HCT116 (cell line): Measurements from ENCODE around the gene RYR2. TPM values are rescaled to one million over a fixed set of nuclear protein-coding genes. Genes with fewer than 3 reads are reported as not detected.

Experiments
- ATAC-seq: fragments of 200-7000 bp; cut with Tn5 transposase; 2 replicates; pipeline ENCODE4 v1.9.1; 2020; ENCODE audit warnings: mild to moderate bottlenecking, moderate library complexity
- BruUV-seq: library from RNA; stranded (reverse); fragments of 400-500 nt; replicated peaks from 2 replicates; lab custom pipeline; 2021; lab: Mats Ljungman, UMichigan
- CTCF ChIA-PET: fragments of 300-600 bp; sonication (Branson Sonifier 250); formaldehyde crosslinking; loops from one replicate; lab custom pipeline; 2021; ENCODE audit warnings: antibody characterized with exemption; lab: Charles Lee
- POLR2A ChIA-PET: fragments of 300-600, 350-600 bp; sonication (Branson Sonifier 250); formaldehyde crosslinking; loops from one replicate; lab custom pipeline; 2021; ENCODE audit warnings: antibody characterized with exemption; lab: Charles Lee
- RAD21 ChIA-PET, 2 experiments: fragments of 300-600 bp; sonication (Branson Sonifier 250); formaldehyde crosslinking; loops; one replicate each; lab custom pipeline; 2023; ENCODE audit warnings: low total read pairs in 2 of 2; ENCODE audit not compliant: uncharacterized antibody in 2 of 2, unreplicated experiment in 2 of 2, low non-redundant PET in 1 of 2; lab: Charles Lee
- DNase-seq: peaks from one replicate; pipeline ENCODE4 v3.0.0-alpha.2; 2010; ENCODE audit warnings: low read depth, low spot score
- H2AFZ ChIP-seq: fragments of 200-600 bp; shearing (Covaris generic), sonication (generic); 2 replicates; pipeline ENCODE4 v1.6.1; 2017; ENCODE audit warnings: low read depth, mixed run types, mixed read lengths, antibody characterized with exemption, low read length; ENCODE audit not compliant: poor library complexity, severe bottlenecking
- H3K27ac ChIP-seq: 2 replicates; pipeline ENCODE4 v1.5.1; 2012; ENCODE audit warnings: low read depth, low read length
- H3K27me3 ChIP-seq: fragments of 200-600 bp; sonication (generic); 2 replicates; pipeline ENCODE4 v1.6.1; 2016; ENCODE audit warnings: mixed run types, low read length, mixed read lengths; ENCODE audit not compliant: insufficient read depth
- H3K36me3 ChIP-seq, 2 experiments: fragments of 200-500 bp in 1 of 2; fragments of 200-600 bp in 1 of 2; sonication (Bioruptor generic) in 1 of 2; sonication (generic) in 1 of 2; 2 replicates each; pipeline versions ENCODE4 v1.5.1 to v1.6.1; 2014 to 2016; ENCODE audit warnings: low read length in 2 of 2, inconsistent platforms in 1 of 2, mixed read lengths in 1 of 2, mixed run types in 1 of 2; ENCODE audit not compliant: insufficient read depth in 2 of 2, control insufficient read depth in 1 of 2
- H3K4me1 ChIP-seq, 2 experiments: fragments of 200-600 bp in 1 of 2; sonication (generic) in 1 of 2; 2 replicates each; pipeline versions ENCODE4 v1.5.1 to v1.6.1; 2012 to 2017; ENCODE audit warnings: low read length in 2 of 2, inconsistent platforms in 1 of 2, mild to moderate bottlenecking in 1 of 2, mixed read lengths in 1 of 2, mixed run types in 1 of 2, moderate library complexity in 1 of 2; ENCODE audit not compliant: insufficient read depth in 2 of 2, control insufficient read depth in 1 of 2
- H3K4me2 ChIP-seq: fragments of 200-600 bp; sonication (generic); 2 replicates; pipeline ENCODE4 v1.6.1; 2017; ENCODE audit warnings: mixed run types, low read length, mixed read lengths
- H3K4me3 ChIP-seq, 2 experiments: fragments of 200-600 bp in 1 of 2; sonication (generic) in 1 of 2; replicated peaks in 1 of 2; 2 replicates each; pipeline ENCODE4 v1.5.1; 2011 to 2016; ENCODE audit warnings: low read length in 2 of 2, control low read depth in 1 of 2, low read depth in 1 of 2, mild to moderate bottlenecking in 1 of 2, mixed read lengths in 1 of 2, mixed run types in 1 of 2
- H3K79me2 ChIP-seq: fragments of 200-600 bp; sonication (generic); 2 replicates; pipeline ENCODE4 v1.6.1; 2017; ENCODE audit warnings: mild to moderate bottlenecking, mixed run types, low read length, moderate library complexity, mixed read lengths; ENCODE audit not compliant: insufficient read depth
- H3K9ac ChIP-seq: fragments of 200-600 bp; sonication (generic); 2 replicates; pipeline ENCODE4 v1.6.1; 2016; ENCODE audit warnings: low read length, mixed read lengths
- H3K9me2 ChIP-seq: fragments of 200-600 bp; sonication (generic), shearing (Covaris generic); 2 replicates; pipeline ENCODE4 v1.6.1; 2017; ENCODE audit warnings: mixed run types, mild to moderate bottlenecking, moderate library complexity; ENCODE audit not compliant: insufficient read depth
- H3K9me3 ChIP-seq, 2 experiments: fragments of 200-500 bp in 1 of 2; fragments of 200-600 bp in 1 of 2; sonication (Bioruptor generic) in 1 of 2; sonication (generic) in 1 of 2; 2 replicates each; pipeline ENCODE4 v1.6.1; 2014 to 2017; ENCODE audit warnings: low read length in 2 of 2, mixed read lengths in 2 of 2, inconsistent platforms in 1 of 2, low read depth in 1 of 2, mild to moderate bottlenecking in 1 of 2, mixed run types in 1 of 2, moderate library complexity in 1 of 2; ENCODE audit not compliant: control insufficient read depth in 1 of 2, insufficient read depth in 1 of 2
- H4K20me1 ChIP-seq: fragments of 200-600 bp; sonication (generic), shearing (Covaris generic); 2 replicates; pipeline ENCODE4 v1.6.1; 2017; ENCODE audit warnings: mixed run types, mild to moderate bottlenecking, moderate library complexity; ENCODE audit not compliant: insufficient read depth
- CEBPB ChIP-seq: IDR thresholded peaks from 2 replicates; pipeline ENCODE4 v1.6.1; 2012; ENCODE audit warnings: low read depth
- EGR1 ChIP-seq: IDR thresholded peaks from 2 replicates; pipeline ENCODE4 v1.6.1; 2012; ENCODE audit warnings: low read depth
- EZH2 ChIP-seq: fragments of 200-600 bp; sonication (generic); IDR thresholded peaks from 2 replicates; pipeline ENCODE4 v1.6.1; 2017; ENCODE audit warnings: antibody characterized with exemption, mixed run types
- JUND ChIP-seq: IDR thresholded peaks from 2 replicates; pipeline ENCODE4 v1.6.1; 2012
- POLR2AphosphoS5 ChIP-seq: IDR thresholded peaks from 2 replicates; pipeline ENCODE4 v1.6.1; 2011; ENCODE audit warnings: mild to moderate bottlenecking, low read depth, low read length, moderate library complexity
- SP1 ChIP-seq: IDR thresholded peaks from 2 replicates; pipeline ENCODE4 v1.6.1; 2012; ENCODE audit warnings: low read depth
- YY1 ChIP-seq: IDR thresholded peaks from 2 replicates; pipeline ENCODE4 v1.6.1; 2011; ENCODE audit warnings: low read length, low read depth, moderate library complexity, mild to moderate bottlenecking; ENCODE audit not compliant: insufficient replicate concordance; ENCODE audit errors: extremely low read depth
- ZNF274 ChIP-seq: fragments of 200-500 bp; sonication (Bioruptor generic); IDR thresholded peaks from 2 replicates; pipeline ENCODE4 v1.6.1; 2014; ENCODE audit warnings: mild to moderate bottlenecking, low read depth, low read length, inconsistent platforms
- intact Hi-C: fragments of 100-400 bp; cut with micrococcal nuclease; formaldehyde crosslinking; loops from 2 replicates; pipeline ENCODE4 v1.10.0; 2022
- total RNA-seq: library from RNA; stranded (reverse); gene quantifications from one replicate; pipeline ENCODE4 v1.2.1, GENCODE V29; 2021; ENCODE audit not compliant: unreplicated experiment
- TF ChIP-seq, protein P1 (sequence below): IDR thresholded peaks from 2 replicates; pipeline ENCODE4 v1.6.1; 2012
- TF ChIP-seq, protein P2 (sequence below): IDR thresholded peaks from 2 replicates; pipeline ENCODE4 v1.6.1; 2011; ENCODE audit warnings: mild to moderate bottlenecking, low read length, moderate library complexity; ENCODE audit not compliant: insufficient replicate concordance; ENCODE audit errors: extremely low read depth
- TF ChIP-seq, protein P3 (sequence below): IDR thresholded peaks from 2 replicates; pipeline ENCODE4 v1.6.1; 2012; ENCODE audit warnings: low read depth
- TF ChIP-seq, protein P4 (sequence below): IDR thresholded peaks from 2 replicates; pipeline ENCODE4 v1.6.1; 2012

The RYR2 gene
- total RNA-seq, 1 experiment from 2014 or later, result 0.02 TPM

DNA sequence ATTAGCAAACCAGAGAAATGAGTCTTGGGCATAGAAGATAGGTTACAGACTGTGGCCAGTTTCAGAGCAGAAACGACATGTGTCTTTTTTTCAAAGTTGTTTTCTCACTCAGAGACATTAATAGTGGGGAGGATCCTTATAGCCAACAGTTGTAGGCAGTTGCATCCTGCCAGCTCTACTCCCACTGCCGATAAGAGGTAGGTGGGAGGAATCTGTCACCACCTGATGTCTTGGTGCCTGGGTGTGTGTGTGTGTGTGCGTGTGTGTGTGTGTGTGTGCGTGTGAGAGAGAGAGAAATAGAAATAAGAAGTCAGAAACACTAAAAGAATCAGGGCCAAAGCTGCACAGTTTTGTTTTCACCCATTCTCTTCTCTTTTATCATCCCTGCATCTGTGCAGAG, 629.3 kb downstream of the RYR2 start:
- Histone ChIP-seq H2AFZ (no peak overlapping the region), H3K36me3 (no peaks in the 10 kb centered on the region), H3K9ac (no peak overlapping the region), H3K79me2 (no peaks in the 10 kb centered on the region), H3K4me1 (no peaks in the 10 kb centered on the region), H3K9me2 (no peaks in the 10 kb centered on the region), H3K4me3 (no peak overlapping the region), H4K20me1 (no peaks in the 10 kb centered on the region), H3K27me3 (no peaks in the 10 kb centered on the region), H3K27ac (no peak overlapping the region), H3K4me2 (no peak overlapping the region), H3K9me3 (peaks cover 3 to 30% of the 10 kb centered on the region in 2 experiments; a peak in 2 of 4 replicates)
- no peak for ATAC-seq
- intact Hi-C loops, result loop anchor here (10.0 kb wide), 1 partner anchor 64 kb away; no protein-coding TSS in a partner anchor
- no peak for DNase-seq
- TF ChIP-seq YY1 (no peak), ZNF274 (no peak), POLR2AphosphoS5 (no peak)
- TF ChIP-seq, protein P1, sequence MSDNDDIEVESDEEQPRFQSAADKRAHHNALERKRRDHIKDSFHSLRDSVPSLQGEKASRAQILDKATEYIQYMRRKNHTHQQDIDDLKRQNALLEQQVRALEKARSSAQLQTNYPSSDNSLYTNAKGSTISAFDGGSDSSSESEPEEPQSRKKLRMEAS, result no peak
- TF ChIP-seq, protein P2, sequence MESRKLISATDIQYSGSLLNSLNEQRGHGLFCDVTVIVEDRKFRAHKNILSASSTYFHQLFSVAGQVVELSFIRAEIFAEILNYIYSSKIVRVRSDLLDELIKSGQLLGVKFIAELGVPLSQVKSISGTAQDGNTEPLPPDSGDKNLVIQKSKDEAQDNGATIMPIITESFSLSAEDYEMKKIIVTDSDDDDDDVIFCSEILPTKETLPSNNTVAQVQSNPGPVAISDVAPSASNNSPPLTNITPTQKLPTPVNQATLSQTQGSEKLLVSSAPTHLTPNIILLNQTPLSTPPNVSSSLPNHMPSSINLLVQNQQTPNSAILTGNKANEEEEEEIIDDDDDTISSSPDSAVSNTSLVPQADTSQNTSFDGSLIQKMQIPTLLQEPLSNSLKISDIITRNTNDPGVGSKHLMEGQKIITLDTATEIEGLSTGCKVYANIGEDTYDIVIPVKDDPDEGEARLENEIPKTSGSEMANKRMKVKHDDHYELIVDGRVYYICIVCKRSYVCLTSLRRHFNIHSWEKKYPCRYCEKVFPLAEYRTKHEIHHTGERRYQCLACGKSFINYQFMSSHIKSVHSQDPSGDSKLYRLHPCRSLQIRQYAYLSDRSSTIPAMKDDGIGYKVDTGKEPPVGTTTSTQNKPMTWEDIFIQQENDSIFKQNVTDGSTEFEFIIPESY, result no peak
- BruUV-seq, result no TSS peak
- ChIA-PET RAD21 (no interaction called here), CTCF (no interaction called here), POLR2A (no interaction called here)

DNA sequence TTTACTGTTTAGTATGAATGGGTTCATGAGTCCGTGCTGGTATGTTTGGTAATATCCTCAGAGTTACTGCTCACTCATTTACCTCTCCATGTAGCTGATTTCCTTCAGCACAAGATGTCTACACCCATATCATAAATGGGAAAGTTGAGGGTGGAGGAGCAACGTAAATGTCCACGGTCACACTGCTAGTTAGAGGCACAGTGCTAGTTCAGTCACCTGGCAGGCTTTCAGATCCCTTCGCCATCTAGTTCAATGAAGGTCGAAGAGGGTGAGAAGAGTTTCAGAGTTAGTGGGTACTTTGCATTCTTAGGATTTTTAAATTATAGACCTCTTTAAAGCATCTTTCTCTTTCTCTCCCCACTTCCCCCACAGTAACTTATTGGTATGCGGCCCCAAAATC, 630.0 kb downstream of the RYR2 start:
- intact Hi-C loops, result loop anchor here (10.0 kb wide), 1 partner anchor 63 kb away; no protein-coding TSS in a partner anchor
- H3K9ac ChIP-seq, result no peak overlapping the region
- ChIA-PET RAD21 (no interaction called here), POLR2A (no interaction called here), CTCF (no interaction called here)
- no peak overlapping the region for H3K4me2 ChIP-seq
- no peaks in the 10 kb centered on the region for H3K36me3 ChIP-seq
- H3K79me2 ChIP-seq, result no peaks in the 10 kb centered on the region
- H3K4me1 ChIP-seq, result no peaks in the 10 kb centered on the region
- no peak overlapping the region for H3K27ac ChIP-seq
- no peaks in the 10 kb centered on the region for H3K9me2 ChIP-seq
- BruUV-seq, result no TSS peak
- no peaks in the 10 kb centered on the region for H4K20me1 ChIP-seq
- no peak for DNase-seq
- H3K9me3 ChIP-seq, result peaks cover 3 to 30% of the 10 kb centered on the region in 2 experiments; a peak in 2 of 4 replicates
- H3K4me3 ChIP-seq, result no peak overlapping the region
- no peak for ATAC-seq
- H3K27me3 ChIP-seq, result no peaks in the 10 kb centered on the region
- H2AFZ ChIP-seq, result no peak overlapping the region
- no peak for TF ChIP-seq EZH2
- TF ChIP-seq ZNF274, result no peak
- TF ChIP-seq SP1, result no peak
- no peak for TF ChIP-seq POLR2AphosphoS5
- TF ChIP-seq, protein P3, sequence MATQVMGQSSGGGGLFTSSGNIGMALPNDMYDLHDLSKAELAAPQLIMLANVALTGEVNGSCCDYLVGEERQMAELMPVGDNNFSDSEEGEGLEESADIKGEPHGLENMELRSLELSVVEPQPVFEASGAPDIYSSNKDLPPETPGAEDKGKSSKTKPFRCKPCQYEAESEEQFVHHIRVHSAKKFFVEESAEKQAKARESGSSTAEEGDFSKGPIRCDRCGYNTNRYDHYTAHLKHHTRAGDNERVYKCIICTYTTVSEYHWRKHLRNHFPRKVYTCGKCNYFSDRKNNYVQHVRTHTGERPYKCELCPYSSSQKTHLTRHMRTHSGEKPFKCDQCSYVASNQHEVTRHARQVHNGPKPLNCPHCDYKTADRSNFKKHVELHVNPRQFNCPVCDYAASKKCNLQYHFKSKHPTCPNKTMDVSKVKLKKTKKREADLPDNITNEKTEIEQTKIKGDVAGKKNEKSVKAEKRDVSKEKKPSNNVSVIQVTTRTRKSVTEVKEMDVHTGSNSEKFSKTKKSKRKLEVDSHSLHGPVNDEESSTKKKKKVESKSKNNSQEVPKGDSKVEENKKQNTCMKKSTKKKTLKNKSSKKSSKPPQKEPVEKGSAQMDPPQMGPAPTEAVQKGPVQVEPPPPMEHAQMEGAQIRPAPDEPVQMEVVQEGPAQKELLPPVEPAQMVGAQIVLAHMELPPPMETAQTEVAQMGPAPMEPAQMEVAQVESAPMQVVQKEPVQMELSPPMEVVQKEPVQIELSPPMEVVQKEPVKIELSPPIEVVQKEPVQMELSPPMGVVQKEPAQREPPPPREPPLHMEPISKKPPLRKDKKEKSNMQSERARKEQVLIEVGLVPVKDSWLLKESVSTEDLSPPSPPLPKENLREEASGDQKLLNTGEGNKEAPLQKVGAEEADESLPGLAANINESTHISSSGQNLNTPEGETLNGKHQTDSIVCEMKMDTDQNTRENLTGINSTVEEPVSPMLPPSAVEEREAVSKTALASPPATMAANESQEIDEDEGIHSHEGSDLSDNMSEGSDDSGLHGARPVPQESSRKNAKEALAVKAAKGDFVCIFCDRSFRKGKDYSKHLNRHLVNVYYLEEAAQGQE, result no peak
- no peak for TF ChIP-seq EGR1
- TF ChIP-seq, protein P4, sequence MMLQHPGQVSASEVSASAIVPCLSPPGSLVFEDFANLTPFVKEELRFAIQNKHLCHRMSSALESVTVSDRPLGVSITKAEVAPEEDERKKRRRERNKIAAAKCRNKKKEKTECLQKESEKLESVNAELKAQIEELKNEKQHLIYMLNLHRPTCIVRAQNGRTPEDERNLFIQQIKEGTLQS, result no peak
- no peak for TF ChIP-seq JUND
- no peak for TF ChIP-seq YY1
- no peak for TF ChIP-seq CEBPB
